ENCODE data around the gene NBL1.

The NBL1 gene

DNA sequence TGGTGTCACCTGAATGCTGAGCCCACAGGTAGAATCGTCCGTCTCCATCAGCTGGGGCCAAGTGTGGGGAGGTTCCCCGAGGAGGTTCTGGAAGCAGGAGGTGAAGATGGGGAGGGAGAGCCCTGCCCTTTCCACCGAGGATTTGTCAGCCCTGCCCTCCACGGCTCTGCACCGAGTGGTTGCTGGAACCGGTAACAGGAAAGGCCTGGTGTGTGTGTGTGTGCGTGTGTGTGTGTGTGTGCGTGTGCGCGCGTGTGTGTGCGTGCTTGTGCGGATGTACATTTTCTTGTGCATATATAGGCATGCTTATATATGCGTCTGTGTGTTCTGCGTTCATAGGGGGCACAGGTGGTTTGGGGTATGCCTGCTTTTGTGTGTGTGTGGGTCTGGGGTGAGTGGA, 3.5 kb downstream of the NBL1 start:
- no peak for DNase-seq

DNA sequence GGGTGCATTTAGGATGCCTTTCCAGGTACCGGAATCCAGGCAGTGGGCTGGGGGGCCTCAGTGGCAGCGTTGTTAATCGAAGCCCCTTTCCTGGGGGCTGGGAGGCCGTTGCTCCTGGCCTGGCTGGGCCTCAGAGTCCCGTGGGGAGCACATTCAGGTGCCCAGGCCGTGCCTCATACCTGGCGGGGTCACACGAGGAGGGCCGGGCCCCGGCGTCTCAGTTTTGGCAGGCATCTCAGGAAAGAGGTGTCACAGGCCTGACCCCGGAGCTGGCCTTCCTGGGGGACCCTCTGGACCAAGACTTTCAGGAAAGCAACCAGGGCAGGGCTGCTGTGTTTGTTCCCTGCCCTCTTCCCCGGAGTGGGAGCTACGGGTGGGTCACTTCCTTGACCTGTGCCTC, 4.1 kb downstream of the NBL1 start:
- DNase-seq, result no peak

DNA sequence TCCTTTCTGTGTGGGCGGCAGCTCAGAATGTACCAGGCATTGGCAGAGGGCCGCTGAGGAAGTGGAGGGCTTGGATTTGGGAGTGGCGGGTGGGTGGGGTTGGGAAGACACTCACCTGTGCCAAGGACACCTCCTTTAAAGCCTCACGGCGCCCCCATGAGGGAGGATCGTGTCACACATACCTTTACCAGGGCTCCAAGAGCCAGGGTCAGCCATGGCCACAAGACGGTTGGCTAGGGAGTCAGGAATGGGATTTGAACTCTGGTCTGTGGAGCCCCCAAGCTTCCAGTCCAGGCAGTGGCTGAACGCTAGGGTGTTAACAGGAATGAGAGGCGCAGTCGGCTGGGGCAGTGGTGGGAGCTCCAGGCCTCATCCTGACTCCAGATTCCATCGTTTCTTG, 4.6 kb downstream of the NBL1 start:
- DNase-seq, result no peak

DNA sequence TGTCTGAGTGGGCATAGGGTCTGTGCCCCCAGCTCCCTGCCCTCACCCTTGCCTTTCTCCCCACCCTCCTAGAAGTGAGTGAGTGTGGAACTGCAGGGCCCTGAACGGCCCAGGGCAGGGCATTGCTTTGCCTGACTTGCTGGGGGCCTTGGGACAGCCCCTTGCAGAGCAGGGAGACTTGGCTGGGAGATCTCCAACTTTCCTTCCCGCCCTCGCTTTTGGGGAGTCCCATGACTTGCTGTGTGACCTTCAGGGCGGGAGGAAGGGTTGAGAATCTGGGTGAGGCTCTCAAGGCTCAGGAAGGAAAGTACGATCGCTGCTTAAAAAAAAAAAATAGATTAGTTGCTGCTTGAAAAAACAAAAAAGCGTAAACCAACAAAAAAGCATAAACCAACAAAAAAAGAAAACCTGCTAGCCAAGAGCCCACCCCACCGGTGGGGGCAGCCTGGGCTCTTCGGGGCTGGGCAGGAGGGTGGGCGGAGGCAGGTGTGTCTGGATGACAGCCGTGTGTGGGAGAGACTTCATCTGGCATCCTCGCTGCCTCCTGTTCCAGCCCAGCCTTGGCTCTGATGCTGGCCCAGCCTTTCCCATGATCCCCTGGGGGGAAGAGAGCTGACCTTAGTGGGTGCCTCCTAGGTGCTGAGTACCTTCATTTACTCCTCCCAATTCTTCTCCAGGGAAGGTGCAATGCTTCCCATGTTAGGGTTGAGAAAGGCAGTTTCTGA, 6.5 kb downstream of the NBL1 start:
- DNase-seq, result no peak

DNA sequence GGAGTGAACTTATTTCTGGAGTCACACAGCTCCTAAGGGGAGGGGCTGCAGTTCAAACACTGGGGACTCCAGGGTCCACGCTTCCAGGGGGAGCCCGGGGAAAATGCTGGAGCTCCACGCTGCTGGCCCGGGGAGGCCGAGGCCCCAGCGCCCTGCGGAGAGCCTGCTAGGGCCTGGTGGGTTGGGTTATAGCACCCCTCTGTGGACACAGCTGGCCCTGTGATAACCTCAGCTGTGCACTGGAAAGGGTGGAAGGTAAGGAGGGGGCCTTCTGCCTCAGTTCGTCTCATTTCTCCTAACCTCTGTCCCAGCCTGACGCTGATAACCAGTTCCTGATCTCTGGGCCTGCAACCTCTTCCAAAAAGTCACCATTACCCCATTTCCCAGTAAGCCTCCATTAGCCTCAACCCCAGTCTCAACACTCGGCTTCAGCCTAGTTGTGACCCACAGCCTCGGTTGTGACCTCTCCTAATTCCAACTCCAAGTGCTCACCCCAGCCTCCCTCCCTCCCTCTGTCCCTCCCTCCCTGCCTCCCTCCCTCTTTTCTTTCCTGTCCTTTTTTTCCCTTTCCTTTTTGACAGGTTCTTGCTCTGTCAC, 7.1 kb downstream of the NBL1 start:
- peak; percentile 56 for DNase-seq

DNA sequence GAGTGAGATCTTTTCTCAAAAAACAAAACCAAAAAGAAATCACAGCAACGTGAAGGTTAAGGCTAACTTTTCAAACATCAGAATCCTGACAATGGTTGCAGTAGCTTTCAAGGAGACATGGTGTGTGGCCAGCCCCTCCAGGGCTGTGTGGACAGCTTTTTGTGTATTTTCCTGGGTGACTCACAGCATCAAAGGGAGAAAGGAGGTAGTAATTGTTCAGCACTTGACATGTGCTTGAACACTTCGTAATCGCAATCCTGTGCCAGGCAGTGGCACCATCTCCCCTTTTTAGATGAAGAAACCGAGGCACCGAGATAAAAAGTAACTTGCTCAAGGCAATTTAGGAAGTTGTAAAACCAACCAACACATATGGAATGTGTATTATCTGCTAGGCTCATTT, 10.3 kb downstream of the NBL1 start:
- DNase-seq, result no peak

DNA sequence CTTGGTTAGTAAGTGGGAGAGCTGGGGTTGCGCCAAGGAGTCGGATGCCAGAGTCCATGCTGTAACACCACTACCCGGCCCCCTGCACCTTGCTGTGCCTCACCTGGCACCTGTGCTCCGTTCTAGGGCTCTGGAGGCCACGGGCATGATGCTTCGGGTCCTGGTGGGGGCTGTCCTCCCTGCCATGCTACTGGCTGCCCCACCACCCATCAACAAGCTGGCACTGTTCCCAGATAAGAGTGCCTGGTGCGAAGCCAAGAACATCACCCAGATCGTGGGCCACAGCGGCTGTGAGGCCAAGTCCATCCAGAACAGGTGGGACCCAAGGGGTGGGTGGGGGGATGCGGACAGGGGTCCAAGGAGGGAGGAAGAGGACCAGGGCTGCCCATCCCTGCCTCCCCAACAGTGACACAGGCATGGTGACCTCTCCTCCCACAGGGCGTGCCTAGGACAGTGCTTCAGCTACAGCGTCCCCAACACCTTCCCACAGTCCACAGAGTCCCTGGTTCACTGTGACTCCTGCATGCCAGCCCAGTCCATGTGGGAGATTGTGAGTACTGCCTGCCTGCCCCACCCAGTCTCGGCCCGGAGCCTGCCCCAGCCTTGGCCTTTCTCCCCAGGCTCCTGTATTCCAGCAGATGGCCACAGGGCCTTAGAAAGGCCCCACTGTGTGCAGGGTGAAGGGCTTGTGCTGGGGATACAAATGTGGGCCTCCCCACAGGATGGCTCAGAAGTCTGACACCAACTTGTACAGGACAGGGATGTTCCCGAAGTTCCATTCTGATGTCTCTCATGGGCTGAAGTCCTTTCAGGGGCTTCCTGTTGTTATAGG, 11.0 kb downstream of the NBL1 start:
- DNase-seq, result no peak

DNA sequence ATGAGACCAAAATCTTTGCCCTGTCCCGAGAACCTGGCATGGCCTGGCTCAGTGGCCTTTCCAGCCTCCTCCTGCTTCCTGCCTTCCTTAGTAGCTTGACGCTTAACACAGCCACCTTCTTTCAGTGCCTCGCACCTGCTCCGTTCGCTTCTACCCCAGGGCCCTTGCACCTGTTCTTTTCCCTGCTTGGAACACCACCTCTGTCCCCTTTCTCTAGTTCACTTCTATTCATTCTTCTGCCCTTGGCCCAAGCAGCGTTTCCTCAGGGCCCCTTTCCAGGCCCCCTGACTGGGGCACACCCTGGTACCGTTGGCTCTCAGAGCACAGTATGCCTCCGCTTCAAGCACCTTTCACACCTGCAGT, 11.6 kb downstream of the NBL1 start:
- DNase-seq, result no peak

DNA sequence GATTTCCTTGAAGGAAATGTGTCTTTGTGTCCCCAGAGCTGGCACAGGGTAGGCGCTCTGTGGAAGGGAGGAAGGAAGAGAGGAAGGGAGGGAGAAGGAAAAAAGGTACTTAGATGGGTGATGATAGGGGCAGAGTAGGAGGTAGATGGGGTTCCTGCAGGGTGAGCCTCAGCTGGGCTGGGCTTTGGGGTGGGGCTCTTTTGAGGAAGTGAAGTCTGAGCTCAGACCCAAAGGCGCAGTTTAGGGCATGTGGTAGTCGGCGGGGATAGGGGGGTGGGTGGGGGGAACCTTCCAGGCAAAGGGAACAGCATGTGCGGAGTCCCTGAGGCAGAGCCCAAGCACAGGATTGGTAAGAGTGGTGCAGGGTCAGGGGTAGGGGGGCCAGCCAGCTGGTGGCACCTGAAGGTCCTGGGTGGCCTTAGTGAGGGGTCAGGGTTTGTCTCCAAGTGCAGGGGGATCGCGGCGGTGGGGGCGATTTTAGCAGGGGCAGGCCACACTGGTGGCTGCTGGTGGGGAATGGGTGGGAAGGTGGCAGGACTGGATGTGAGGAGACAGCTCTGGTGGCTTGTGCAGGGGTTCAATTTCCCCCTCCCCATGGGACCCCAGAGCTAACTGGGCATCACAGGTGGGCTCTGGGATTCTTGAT, 12.1 kb downstream of the NBL1 start:
- no peak for DNase-seq

DNA sequence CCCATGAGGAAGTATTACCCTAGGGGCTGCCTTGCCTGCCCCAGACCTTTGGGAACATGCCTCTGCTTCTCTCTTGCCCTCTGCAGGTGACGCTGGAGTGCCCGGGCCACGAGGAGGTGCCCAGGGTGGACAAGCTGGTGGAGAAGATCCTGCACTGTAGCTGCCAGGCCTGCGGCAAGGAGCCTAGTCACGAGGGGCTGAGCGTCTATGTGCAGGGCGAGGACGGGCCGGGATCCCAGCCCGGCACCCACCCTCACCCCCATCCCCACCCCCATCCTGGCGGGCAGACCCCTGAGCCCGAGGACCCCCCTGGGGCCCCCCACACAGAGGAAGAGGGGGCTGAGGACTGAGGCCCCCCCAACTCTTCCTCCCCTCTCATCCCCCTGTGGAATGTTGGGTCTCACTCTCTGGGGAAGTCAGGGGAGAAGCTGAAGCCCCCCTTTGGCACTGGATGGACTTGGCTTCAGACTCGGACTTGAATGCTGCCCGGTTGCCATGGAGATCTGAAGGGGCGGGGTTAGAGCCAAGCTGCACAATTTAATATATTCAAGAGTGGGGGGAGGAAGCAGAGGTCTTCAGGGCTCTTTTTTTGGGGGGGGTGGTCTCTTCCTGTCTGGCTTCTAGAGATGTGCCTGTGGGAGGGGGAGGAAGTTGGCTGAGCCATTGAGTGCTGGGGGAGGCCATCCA, 12.8 kb downstream of the NBL1 start:
- no peak for DNase-seq

DNA sequence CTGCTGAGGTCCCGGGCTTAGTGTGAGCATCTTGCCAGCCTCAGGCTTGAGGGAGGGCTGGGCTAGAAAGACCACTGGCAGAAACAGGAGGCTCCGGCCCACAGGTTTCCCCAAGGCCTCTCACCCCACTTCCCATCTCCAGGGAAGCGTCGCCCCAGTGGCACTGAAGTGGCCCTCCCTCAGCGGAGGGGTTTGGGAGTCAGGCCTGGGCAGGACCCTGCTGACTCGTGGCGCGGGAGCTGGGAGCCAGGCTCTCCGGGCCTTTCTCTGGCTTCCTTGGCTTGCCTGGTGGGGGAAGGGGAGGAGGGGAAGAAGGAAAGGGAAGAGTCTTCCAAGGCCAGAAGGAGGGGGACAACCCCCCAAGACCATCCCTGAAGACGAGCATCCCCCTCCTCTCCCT, 13.4 kb downstream of the NBL1 start:
- DNase-seq, result no peak

DNA sequence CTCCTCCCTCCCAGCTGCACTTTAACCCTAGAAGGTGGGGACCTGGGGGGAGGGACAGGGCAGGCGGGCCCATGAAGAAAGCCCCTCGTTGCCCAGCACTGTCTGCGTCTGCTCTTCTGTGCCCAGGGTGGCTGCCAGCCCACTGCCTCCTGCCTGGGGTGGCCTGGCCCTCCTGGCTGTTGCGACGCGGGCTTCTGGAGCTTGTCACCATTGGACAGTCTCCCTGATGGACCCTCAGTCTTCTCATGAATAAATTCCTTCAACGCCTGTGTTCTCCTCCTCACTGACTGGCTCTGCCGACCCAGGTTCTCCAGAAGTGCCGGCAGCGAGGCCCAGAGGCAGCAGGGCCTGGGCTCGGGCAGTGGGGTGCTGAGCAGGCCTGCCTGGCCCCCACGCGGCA, 14.1 kb downstream of the NBL1 start:
- no peak for DNase-seq

DNA sequence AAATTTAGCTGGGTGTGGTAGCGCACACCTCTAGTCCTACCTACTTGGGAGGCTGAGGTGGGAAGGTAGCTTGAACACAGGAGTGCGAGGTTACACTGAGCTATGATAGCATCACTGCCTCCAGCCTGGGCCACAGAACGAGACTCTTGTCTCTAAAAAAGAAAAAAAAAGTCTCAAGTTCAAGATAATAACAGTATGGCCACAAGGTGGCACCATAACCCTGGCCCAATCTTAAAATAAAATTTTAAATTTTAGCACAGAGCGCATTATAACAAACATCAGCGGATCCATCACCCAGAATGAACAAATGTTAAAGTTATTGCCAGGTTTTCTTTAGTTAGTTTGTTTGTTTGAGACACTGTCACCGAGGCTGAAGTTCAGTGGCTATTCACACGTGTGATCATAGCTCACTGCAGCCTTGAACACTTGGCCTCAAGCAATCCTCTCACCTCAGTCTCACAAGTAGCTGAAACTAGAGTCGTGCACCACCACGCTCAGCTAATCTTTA, 17.7 kb downstream of the NBL1 start:
- DNase-seq, result peak; percentile 47

DNA sequence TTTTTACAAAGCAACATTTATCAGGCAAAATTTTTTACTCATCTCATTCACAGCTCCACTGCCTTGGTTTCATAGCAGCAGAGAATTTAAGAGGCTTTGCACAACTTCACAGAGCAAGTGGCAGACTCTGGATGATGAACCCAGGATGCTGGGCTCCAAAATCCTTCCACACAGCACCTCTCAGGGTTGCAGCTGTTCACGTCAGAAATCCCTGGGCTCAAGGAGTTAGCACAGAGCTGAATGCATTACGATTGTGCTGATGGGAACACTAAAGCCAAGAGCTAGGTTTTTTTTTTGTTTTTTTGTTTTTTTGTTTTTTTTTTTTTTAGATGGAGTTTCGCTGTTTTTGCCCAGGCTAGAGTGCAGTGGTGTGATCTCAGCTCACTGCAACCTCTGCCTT, 18.2 kb downstream of the NBL1 start:
- no peak for DNase-seq

DNA sequence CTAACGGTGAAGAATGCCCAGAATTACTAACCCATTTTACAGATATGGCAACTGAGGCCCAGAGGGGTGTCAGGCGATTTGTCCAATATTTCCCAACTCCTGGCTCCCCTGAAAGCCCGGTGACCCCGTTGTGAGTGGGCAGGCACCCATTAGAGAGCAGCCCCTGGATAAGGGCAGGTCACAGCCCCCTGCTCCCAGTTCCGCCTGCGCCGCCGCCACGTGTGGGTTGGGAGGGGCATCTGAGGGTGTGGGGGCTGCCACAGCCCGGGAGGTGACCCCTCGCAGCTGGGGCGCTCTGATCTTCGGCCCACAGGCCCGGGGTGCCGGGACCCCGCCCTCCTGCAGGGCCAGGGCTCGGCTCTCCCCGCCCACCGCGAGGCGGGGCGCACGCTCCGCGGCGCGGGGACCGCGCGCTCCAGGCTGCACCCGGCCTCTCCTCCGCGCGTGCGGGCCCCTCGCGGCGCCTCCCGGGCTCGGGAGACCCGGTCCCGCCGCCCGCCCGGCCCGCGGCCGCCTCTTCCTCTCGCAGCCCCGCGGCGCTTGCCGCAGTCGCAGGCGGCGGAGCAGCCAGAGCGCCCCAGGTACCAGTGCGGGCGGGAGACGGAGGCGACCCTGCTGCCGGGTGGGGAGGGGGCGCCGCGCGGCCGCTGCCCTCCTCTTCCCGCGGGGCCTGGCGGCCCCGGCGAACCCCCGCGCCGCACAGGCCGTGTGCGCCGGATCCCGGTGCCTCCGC, 20.5 kb downstream of the NBL1 start, which contains the start of gene HTR6:
HTR6 (plus strand) TSS at position 423 of the 733 bp plus-strand sequence. CDS start 879 bp downstream, outside the sequence.
- DNase-seq, result peak; percentile 34

DNA sequence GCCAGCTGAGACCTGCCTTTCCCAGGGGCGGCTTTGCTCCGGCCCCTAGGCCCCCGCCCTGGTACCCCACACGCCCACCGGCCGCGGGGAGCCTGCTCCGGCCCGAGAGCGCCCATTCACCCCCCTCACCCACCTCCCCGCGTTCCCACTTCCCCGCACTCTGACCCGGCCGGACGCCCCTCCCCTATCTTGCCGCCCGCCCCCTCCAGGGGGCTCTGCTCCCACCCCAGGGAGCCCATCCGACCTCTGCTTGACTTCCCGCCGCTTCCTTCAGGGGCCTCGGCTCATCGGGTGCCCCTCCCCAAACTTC, 21.0 kb downstream of the NBL1 start:
- no peak for DNase-seq

DNA sequence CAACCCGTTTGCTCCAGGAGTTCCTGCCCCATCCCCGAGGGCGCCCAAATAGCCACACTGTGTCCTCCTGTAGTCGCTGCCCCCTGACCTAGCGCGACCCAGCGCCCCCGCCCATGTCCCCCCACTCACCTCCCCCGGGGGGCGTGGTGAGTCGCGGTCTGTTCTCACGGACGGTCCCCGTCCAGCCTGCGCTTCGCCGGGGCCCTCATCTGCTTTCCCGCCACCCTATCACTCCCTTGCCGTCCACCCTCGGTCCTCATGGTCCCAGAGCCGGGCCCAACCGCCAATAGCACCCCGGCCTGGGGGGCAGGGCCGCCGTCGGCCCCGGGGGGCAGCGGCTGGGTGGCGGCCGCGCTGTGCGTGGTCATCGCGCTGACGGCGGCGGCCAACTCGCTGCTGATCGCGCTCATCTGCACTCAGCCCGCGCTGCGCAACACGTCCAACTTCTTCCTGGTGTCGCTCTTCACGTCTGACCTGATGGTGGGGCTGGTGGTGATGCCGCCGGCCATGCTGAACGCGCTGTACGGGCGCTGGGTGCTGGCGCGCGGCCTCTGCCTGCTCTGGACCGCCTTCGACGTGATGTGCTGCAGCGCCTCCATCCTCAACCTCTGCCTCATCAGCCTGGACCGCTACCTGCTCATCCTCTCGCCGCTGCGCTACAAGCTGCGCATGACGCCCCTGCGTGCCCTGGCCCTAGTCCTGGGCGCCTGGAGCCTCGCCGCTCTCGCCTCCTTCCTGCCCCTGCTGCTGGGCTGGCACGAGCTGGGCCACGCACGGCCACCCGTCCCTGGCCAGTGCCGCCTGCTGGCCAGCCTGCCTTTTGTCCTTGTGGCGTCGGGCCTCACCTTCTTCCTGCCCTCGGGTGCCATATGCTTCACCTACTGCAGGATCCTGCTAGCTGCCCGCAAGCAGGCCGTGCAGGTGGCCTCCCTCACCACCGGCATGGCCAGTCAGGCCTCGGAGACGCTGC, 21.7 kb downstream of the NBL1 start:
- no peak for DNase-seq

DNA sequence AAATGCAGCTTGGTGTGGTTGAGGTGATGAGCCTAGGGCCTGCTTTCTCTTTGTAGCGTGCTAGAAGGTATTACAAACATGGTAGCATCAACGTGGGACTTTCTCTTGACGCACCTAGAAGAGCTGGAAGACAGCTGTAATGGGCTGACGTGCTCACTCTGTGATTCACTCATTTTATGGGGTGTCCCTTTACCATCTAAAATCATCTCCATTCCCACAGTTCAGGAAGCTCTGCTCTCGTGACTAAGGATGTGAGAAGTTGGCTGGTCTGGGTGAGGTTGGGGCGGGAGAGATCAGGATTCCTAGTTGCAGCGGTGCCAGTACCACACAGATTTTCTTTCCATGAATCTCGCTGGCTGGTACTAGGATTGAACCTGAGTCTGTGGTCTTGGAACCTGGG, 24.8 kb downstream of the NBL1 start:
- no peak for DNase-seq

DNA sequence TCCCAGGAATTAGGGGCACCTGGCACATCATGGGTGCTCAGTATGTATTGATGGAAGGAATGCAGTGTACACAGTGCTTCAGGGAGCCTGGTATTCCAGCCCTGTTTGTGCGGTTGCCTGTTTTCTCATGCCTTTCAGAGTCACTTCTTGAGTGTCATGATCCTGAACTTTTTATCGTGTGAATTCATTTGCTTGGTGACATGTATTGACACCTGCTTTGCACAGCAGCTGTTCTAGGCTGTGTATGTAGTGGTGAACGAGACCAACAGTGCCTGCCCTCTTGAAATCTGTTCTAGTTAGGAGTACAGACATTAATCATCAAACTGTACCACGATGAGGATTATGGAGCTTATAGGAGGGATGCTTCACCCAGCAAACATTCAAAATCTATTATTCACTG, 26.7 kb downstream of the NBL1 start:
- DNase-seq, result no peak

DNA sequence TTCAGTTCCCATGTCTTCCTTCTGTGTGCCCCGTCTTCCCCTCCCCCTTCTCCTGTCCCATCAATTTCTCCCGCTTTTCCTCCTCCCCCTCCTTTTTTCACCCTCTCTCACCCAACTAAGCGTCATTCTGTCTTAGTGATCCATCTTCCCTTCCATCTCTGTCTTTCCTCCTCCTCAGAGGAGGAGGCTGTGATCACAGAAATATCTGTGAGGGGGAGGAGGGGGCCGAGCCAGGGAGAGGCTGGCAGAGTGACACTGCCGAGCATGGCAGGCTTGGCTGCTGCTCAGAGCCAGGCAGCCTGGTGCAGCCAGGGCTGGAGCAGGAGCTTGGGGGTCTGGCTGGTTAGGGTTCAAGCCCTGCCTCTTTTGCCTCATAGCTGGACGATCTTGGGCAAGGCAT, 28.1 kb downstream of the NBL1 start:
- no peak for DNase-seq

DNA sequence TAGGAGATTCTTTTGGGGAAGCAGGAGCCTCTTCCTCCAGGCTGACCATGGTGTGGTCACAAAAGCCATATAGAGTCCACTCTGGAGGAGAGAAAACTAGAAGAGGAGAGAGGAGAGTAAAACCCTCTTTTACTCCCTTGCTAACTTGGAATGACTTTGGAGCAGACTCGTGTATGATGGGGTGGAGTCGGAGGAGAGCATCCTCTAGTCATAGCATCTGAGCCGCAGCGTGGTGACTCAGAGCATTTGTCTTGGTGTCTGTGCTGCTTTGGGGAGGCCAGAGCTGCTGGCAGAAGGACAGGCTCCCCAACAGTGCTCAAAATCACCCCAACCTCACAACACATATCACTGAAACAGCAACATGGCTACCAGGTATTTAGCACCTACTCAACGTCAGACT, 31.7 kb downstream of the NBL1 start:
- DNase-seq, result no peak

Data from activated CD4-positive, alpha-beta T cell treated with anti-CD3 and anti-CD28 coated beads, Interleukin-10, Interleukin-2, amounts not matched to agents 100 ng/mL and 50 ng/mL, durations not matched to agents 16 hours and 8 hours (primary cell).